HG03342 (cell line): ENCODE results near the gene CCDC38.

Source experiments
- ATAC-seq: cut with Tn5 transposase; IDR thresholded peaks from one replicate; pipeline ENCODE4 v1.9.1; 2021; ENCODE audit warnings: mild to moderate bottlenecking, moderate library complexity; ENCODE audit not compliant: unreplicated experiment

The CCDC38 gene

GRCh38 chr12:95837240-95838038 is 105.0 kb downstream of the CCDC38 start:
- no peak for ATAC-seq

DNA sequence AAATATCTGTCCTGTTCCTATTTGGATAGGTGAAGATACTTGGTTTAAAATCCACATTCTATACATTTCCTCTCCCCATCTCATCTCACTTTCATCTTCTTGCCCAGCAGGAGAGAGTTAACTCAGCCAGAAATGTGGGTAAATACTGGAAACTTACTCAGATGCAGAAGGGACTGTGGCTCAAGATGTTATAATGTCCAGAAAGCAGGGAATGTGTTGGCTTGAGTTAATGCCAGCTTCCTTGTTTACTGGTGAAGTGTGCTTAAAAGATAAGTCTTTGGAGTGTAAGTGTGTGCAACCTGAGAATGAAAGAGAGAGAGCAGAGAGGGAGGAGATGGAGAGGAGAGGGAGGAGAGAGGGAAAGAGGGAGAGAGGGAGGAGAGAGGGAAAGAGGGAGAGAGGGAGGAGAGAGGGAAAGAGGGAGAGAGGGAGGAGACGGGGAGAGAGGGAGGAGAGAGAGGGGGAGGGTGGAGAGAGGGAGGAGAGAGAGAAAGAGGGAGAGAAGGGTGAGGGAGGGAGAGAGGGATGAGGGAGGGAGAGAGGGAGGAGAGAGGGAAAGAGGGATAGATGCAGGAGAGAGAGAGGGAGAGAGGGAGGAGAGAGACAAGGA is 105.7 kb downstream of the CCDC38 start:
- no peak for ATAC-seq

DNA sequence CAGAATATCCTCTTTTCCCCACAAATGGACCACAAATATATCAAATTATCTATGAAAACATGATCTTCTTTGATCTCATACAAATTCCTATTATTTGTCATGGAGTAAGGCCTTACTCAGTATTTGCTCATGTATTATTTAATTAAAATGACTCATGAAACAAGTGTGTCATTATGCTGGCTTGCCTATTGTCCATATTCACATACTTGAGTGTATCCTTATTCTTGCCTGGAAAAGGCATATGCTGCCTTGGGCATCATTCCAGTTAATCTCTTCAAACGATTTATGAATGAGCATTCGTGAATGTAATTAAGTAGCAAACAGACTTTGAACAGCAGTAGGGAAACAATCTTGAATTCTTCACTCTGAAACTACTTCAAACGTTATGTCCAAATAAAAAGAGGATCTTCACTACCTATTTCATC is 106.2 kb downstream of the CCDC38 start:
- ATAC-seq, result no peak

GRCh38 chr12:95834572-95834971 is 107.8 kb downstream of the CCDC38 start:
- ATAC-seq, result no peak

DNA sequence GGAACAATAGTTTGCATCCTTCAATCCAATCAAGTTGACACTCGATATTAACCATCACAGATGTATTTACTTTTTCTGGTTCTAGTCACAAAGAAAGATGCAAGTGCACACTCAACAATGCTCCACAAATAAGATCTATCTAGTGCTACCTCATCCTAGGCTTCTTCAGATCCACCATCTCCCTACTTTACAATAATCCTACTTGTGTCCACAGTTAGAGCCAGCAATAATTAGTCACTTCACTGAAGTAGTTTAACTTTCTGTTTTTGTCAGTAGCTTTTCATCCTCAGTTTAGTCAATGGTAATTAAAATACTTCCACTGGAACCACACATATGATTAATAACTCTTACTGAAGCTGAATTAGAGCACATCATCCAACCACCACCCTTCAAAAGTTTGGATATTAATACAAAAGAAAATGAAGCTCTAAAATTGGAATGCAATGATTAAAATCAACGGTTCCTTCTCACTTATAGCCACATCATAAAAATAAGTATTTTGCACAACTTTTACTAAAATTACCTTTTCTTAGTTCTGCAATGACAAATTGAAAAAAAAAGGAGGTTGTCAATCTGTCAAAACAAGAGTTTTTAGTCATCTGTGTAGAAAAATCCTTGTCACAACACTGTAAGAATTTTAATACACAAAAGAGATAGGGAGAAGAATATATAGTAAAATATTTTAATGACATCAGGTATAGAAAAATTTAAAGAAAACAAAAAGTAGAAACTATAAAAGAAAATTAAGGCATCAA is 111.9 kb downstream of the CCDC38 start:
- ATAC-seq, result no peak

DNA sequence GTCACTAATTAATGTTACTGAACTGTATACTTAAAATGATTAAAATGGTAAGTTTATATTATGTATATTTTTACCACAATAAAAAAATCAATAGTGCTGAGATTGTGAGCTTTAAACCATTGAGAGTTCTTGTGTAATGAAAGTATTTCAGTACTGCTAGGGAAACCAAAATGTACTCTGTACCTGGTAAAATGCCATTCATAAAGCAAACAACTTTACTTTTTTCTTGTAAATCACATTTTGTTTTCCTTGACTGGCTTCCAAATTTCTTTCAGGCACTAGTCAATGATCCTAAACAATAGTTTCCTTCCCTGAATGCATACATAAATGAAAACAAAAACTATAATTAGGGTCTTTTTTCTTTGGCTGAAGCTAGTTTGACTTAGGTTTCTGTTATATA is 113.0 kb downstream of the CCDC38 start:
- no peak for ATAC-seq

GRCh38 chr12:95820096-95820703 is 122.2 kb downstream of the CCDC38 start:
- no peak for ATAC-seq
